Activated CD4-positive, alpha-beta T cell treated with anti-CD3 and anti-CD28 coated beads, Interleukin-2, Interleukin-4, amounts not matched to agents 100 ng/mL and 50 ng/mL, durations not matched to agents 16 hours and 8 hours (primary cell): ENCODE data around the gene TTLL4.

Experiments
- DNase-seq: peaks from one replicate; pipeline ENCODE4 v3.0.0-alpha.2; 2020; ENCODE audit warnings: low spot score

TTLL4 gene

GRCh38 chr2:218710687-218711549 is at the start of gene TTLL4:
TTLL4 (plus strand) TSS chr2:218710835; CDS start chr2:218737677, 26,842 bp downstream.
- peak; percentile 99 for DNase-seq

DNA sequence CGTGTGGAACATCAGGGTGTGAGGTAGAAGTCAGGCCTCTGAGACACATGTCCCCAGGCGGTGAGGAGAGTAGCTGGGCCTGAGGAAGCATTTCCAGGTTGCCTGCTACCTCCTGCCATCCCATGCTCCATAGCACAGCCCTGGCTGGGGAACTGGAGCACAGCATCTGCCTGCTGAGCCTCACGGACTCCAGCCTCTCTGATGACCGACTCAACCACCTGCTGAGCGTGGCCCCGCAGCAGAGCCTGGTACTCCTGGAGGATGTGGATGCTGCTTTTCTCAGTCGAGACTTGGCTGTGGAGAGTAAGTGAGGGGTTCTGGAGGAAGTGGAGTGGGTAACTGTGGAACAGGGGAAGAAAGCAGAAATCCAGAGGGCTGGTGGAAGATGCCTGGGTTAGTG is 48.3 kb upstream of the TTLL4 start:
- no peak for DNase-seq

DNA sequence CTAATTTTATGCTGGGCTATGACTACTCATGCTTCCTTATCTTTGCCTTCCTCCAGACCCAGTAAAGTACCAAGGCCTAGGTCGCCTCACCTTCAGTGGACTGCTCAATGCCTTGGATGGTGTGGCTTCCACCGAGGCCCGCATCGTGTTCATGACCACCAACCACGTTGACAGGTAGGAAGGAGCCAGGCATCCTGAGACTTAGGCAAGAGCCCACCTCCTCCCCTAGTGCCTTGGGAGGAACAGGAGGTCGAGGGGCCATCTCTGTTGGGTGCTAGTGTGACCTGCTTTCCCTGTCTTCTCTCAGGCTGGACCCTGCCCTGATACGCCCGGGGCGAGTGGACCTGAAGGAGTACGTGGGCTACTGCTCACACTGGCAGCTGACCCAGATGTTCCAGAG is 47.8 kb upstream of the TTLL4 start:
- no peak for DNase-seq

- no peak for DNase-seq
Measured at GRCh38 chr2:218663901-218664300, 46.7 kb upstream of the TTLL4 start.

GRCh38 chr2:218664653-218665052 is 46.0 kb upstream of the TTLL4 start:
- no peak for DNase-seq

GRCh38 chr2:218671097-218671653 is 39.5 kb upstream of the TTLL4 start:
- no peak for DNase-seq

DNA sequence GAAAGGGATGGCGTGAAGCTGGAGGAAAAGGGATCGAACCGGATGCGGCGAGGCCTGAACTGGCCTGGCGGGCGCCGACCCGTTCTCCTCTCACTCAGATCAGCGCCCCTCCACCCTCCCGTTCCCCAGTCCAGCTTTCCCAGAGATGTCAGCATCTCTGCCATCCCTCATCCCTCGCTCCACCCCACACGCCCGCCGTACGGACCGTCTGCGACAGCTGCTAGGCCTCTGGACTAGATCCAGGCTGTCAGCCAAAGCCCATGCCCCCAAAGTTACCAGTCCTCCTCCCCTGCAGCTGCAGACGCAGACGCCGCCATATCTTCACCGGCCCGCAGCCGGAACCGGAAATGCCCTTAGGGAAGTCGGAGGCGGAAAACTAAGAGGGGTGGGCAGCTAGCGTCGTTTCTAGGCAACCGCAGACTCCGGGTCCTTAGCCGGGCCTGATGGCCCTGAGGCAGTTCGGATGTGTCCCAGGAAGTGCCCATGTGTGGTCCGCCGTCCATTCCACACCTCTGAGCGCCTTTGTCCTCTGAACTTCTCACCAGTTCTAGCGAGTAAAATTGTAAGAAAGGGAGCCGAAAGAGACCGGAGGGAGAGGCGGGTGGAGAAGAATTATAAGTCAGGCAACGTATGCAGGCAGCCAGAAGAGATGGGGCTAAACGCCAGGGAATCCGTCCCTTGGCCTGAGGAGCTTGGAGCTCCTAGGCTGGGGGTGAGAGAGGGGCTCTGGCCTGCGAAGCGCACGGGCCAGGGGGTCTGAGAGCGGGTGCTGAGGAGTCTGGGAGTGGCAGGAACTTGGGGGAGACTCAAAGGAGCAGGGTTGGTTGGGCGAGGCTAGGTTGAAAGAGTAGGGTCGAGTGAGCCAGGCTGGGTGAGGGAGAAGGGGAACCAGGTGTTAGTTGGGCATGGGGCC is 38.7 kb upstream of the TTLL4 start, which contains the start of the genes RNF25 and STK36:
Gene RNF25 (minus strand): TSS at position 349 of the 913 bp plus-strand sequence. CDS start 32 bp downstream, at position 317.
Gene STK36 (plus strand): TSS at position 433 of the 913 bp plus-strand sequence. CDS start 744 bp downstream, outside the sequence.
- DNase-seq: peak; percentile 87

GRCh38 chr2:218679119-218679518 is 31.5 kb upstream of the TTLL4 start:
- no peak for DNase-seq

- DNase-seq: no peak
Measured at GRCh38 chr2:218680061-218680460, 30.6 kb upstream of the TTLL4 start.

DNA sequence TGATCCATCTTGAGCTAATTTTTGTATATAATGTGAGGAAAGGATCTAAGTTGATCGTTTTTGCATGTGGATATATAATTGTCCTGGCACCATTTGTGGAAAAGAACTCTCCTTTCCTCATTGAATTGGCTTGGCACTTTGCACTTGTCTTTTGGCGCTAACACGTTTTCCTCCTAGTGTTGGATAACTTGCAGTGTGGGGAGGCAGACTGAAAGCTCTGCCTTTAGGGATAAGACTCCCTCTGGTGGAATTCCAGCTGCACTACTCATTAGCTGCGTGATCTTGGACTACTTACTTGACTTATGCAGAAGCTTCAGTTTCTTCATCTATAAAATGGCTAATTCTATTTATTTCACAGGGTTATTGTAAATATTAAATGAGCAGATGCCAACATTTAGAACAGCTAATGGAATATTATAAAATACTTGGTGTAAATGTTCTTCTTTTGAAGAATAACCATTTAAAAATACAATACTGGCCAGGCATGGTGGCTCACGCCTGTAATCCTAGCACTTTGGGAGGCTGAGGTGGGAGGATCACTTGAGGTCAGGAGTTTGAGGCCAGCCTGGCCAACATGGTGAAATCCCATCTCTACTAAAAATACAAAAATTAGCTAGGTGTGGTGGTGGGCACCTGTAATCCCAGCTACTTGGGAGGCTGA is 23.1 kb upstream of the TTLL4 start:
- DNase-seq: peak; percentile 42

DNA sequence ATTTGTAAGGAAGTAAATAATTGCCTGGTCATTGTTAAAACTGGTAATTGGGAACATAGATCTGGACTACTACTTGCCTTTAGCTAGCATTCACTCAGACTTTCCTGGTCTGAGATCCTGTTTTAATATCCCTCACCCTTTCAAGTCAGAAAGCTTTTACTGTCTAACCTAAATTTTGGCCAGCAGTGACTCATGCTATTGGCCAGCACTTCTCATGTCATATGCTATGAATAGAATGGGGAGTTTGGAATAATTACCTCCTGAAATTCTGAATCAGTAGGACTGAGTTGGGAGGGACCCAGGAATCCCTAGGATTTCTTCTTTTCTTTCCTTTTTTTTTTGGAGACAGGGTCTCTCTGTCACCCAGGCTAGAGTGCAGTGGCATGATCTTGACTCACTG is 19.4 kb upstream of the TTLL4 start:
- DNase-seq: no peak

DNA sequence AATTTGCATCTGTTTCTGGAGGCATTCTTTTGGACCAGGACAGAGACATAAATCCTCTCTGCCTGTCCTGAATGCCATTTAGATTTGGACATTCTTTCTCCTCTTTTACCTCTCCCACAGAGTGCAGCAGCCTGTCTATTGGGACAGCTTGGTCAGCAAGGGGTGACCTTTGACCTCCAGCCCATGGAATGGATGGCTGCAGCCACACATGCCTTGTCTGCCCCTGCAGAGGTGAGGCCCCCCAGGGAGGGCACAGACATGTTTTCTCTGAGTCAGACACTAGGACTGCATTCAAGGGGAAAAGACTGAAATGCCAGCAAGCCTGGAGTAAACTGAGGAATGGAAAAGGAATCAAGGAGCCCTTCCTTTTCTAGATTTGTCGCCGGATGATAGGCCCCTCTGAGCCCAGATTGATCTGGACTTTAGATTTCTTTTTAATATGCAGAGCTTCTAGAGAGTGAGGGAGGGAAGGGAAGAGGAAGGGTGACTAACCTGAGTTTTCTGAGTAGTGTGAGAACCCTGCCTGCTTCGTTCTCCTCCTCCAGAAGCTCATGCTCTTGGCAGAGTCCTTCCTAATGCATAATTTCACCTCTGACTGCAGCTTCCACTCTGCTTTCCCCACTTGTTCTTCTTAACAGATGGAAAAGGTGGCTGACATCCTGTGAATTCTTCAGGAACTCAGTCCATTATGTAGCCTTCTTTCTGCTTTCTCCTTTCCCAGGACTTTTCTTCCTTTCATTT is 16.1 kb upstream of the TTLL4 start:
- no peak for DNase-seq

- no peak for DNase-seq
Measured at GRCh38 chr2:218698885-218699284, 11.8 kb upstream of the TTLL4 start.

- no peak for DNase-seq
Measured at GRCh38 chr2:218701806-218702205, 8.8 kb upstream of the TTLL4 start.

DNA sequence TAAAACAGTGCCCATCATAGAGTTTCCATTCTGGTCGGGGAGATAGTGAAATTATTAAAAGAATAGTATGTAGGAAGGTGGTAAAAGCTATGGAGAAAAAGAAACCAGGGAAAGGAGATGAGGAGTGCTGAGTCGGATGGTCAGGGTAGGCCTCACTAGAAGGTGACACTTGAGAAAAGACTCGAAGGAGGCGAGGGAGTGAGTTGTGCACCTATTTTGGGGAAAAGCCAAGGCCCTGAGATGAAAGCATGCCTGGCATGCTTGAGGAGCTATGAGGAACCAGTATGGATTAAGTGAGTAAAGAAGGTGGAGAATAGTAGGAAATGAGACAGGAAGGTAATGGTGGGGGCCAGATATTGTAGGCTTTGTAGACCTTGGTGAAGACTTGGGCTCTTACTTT is 7.3 kb upstream of the TTLL4 start:
- no peak for DNase-seq

DNA sequence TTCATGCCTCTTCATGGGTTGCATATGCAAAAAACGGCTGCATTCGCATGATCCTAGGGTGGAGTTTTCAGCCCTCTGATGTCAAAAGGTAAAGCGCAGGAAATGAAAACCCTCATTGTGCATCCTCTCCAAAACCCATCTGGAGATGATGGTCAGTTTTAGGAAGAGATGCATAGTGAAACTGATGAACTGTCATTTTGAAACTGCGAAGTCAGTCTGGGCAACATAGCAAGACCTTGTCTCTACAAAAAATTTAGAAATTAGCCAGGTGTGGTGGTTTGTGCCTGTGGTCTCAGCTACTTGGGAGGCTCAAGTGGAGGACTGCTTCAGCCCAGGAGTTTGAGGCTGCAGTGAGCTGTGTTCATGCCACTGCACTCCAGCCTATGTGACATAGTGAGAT is 2.5 kb upstream of the TTLL4 start:
- peak; percentile 60 for DNase-seq

- no peak for DNase-seq
Measured at GRCh38 chr2:218709908-218710307, 727 bp upstream of the TTLL4 start.

DNA sequence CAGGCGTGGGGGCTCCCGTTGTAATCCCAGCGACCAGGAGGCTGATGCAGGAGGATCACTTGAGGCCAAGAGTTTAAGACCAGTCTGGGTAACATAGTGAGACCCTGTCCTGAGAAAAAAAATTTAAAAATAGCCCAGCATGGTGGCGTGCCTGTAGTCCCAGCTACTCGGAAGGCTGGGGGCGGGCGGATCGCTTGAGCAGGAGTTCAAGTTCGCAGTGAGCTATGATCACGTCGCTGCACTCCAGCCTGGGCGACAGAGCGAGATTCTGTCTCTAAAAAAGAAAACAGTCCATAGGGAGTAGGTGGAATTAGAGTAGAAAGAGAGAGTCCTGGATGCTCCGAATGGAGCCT is 325 bp upstream of the TTLL4 start:
- DNase-seq: no peak

GRCh38 chr2:218711550-218711929 is 905 bp downstream of the TTLL4 start:
- DNase-seq: no peak

DNA sequence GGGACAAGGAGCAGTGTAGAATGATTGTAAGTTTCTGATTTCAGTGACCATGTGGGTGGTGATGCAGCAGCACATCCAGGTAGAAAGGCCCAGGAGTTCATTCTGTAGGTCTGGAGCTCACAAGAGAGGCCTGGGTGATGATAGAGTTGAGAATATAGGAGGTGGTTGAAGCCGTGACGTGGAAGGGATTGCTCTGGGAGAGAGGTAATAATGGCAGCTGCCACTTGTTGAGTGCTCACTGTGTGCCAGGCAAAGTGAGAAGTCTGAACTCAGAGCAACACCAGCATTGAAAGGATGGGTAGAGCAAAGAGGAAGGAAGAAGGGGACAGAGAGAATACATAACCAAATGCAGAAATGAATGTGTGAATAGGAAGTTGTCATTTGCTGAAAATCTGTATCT is 3.3 kb downstream of the TTLL4 start:
- DNase-seq: no peak

DNA sequence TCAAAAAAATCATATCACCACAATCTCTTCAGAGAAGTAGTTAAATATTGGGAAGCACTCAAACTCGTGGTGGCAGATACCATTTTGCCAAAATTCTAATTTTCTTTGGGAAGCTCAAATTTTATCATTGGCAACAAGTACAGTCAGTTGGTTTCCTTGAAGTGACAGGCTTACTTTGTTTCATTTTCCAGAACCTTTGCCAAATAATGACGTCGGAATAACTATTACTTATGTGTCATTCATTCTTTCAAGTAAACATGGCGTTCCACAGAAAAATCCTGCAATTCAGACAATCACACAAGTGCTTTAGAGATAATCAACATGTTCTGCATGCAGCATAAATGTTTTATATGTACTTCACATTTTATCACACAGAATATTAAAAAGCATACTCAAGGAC is 5.4 kb downstream of the TTLL4 start:
- DNase-seq: no peak
